Mucosa of stomach (tissue), 1 donor: ENCODE data around the gene RHOD.

Experiments
- H3K27me3 ChIP-seq: one replicate; pipeline ENCODE4 v1.7.0; 2013; ENCODE audit warnings: mild to moderate bottlenecking, low read length; ENCODE audit not compliant: control insufficient read depth, insufficient read depth
- H3K36me3 ChIP-seq: one replicate; pipeline ENCODE4 v1.7.0; 2013; ENCODE audit warnings: low read length; ENCODE audit not compliant: control insufficient read depth, insufficient read depth
- H3K4me1 ChIP-seq: one replicate; pipeline ENCODE4 v1.7.0; 2013; ENCODE audit warnings: mild to moderate bottlenecking, low read length; ENCODE audit not compliant: control insufficient read depth, insufficient read depth
- H3K4me3 ChIP-seq: one replicate; pipeline ENCODE4 v1.7.0; 2013; ENCODE audit warnings: low read length
- H3K9ac ChIP-seq: one replicate; pipeline ENCODE4 v1.7.0; 2013; ENCODE audit warnings: mild to moderate bottlenecking, low read length, moderate library complexity
- H3K9me3 ChIP-seq: one replicate; pipeline ENCODE4 v1.7.0; 2013; ENCODE audit warnings: mild to moderate bottlenecking, low read length, moderate library complexity; ENCODE audit not compliant: control insufficient read depth
- donor health status: Pancreatic carcinoma.

The RHOD gene

DNA sequence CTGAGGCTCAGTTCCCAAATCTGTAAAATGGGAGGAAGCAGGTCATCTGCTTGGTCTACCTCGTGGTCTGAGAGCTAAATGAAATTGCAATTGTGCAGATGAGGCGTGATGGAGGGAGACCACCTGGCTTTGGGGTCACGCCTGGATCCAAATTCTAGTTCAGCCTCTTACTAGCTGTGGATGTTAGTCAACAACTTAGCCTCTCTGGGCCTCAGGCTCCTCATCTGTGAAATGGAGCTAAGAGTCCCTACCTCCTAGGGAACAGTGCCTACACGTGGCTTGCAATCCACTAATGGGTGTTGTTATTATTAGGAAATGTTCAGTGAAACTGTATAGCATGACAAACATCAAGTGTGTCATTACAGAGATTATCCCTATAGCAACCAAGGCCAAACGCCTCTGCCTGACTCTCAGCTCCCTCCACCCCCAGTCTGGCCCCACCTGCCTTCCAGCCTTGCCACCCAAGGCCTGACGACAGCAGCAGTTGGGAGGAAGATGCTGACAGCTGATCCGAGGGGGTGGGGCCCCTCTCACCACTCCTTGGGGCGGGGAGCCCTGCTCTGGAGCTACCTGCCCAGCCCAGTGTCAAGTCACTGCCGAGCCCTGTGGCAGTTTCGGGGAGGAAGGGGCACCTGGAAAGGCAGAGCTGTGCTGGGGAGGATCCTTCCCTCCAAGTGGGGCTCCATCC lies 1.7 kb upstream of the RHOD start:
- Histone ChIP-seq H3K9me3 (no peaks in the 10 kb centered on the region), H3K4me1 (peaks cover 50% of the 10 kb centered on the region), H3K4me3 (no peak overlapping the region), H3K9ac (peak overlapping the region; percentile 69), H3K36me3 (no peaks in the 10 kb centered on the region), H3K27me3 (no peaks in the 10 kb centered on the region)

DNA sequence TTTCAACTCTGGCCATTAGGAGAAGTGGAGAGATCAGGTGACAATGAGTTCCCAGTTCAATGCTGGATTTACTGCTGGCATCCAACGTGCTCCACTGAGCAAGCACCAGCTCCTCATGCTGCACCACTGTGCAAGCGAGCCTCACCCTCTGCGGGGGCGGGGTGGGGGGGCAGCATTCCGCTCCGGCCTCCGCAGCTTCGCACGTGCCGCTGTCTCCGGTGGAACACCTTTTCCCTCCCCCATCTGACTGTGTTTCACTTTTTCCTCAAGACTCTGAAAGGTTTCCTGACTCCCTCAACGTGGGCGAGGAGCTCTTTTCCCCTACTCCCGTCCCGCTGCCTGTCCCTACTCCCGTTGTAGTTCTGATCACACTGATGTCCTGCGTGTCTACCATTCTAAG lies 835 bp upstream of the RHOD start:
- no peaks in the 10 kb centered on the region for H3K27me3 ChIP-seq
- H3K9ac ChIP-seq = peak overlapping the region; percentile 69
- no peaks in the 10 kb centered on the region for H3K9me3 ChIP-seq
- H3K4me1 ChIP-seq = peaks cover 50% of the 10 kb centered on the region
- H3K36me3 ChIP-seq = no peaks in the 10 kb centered on the region
- H3K4me3 ChIP-seq = peak overlapping the region; percentile 62

DNA sequence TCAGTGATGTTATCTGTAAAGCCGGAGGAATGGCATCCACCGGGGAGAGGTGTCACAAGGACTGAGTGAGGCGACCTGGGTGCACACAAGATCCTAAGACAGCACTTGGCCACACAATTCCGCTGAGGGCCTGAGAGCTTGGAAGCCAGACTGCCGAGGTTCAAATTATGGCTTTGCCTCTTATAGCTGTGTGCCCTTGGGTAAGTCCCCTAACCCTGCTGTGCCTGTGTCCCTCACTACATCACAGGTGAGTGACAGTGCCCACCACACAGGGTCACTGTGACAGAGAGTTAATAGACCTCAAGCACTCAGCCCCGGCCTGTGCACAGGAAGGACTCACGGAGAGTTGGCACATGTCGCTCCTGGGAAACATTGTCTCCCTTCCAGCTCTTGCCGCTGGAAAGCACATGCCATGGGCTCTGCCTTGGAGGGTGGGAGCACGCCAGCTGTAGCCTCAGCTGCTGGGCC lies 592 bp downstream of the RHOD start:
- peak overlapping the region; percentile 69 for H3K9ac ChIP-seq
- H3K4me1 ChIP-seq = peaks cover 52% of the 10 kb centered on the region
- H3K4me3 ChIP-seq = peak overlapping the region; percentile 62
- no peaks in the 10 kb centered on the region for H3K9me3 ChIP-seq
- H3K36me3 ChIP-seq = no peaks in the 10 kb centered on the region
- H3K27me3 ChIP-seq = no peaks in the 10 kb centered on the region

DNA sequence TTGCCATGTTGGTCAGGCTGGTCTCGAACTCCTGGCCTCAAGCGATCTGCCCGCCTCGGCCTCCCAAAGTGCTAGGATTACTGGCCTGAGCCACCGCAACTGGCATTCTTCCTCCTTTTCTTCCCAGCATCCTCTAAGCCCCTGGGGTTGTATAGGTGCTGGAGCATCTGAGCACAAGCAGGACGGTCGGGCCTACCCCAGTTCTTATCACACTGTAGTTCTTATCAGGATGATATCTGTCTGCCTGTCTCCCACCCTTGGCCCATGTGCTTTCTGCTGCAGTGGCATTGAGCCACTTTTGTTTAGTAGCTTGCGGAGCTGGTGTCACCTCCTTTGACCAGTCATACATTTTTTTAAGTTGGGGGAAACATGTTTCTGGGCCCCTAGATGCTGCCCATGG lies 1.9 kb downstream of the RHOD start:
- Histone ChIP-seq H3K4me1 (peaks cover 51% of the 10 kb centered on the region), H3K27me3 (no peaks in the 10 kb centered on the region), H3K9ac (no peak overlapping the region), H3K4me3 (no peak overlapping the region), H3K9me3 (no peaks in the 10 kb centered on the region), H3K36me3 (no peaks in the 10 kb centered on the region)

DNA sequence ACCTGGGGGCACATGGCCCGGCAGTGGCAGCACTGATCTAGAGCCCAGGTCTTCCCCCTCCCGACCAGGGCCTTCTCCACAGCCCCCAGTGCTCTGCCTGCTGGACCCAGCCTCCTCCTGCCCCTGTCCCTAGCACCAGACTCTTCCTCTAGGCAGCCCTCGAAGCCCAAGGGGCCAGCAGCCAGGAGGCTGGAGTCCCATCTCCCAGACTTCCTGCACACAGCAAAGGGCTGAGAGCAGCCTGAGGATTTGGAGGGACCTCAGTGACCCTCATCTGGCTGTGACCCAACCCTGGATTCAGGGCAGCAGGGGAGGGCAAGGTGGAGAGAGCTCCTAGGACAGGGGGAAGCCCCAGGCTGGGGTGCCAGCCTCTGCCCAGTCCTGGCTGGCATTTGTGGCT lies 3.0 kb downstream of the RHOD start:
- no peak overlapping the region for H3K4me3 ChIP-seq
- no peaks in the 10 kb centered on the region for H3K9me3 ChIP-seq
- H3K4me1 ChIP-seq = peaks cover 39% of the 10 kb centered on the region
- H3K27me3 ChIP-seq = no peaks in the 10 kb centered on the region
- H3K9ac ChIP-seq = no peak overlapping the region
- H3K36me3 ChIP-seq = no peaks in the 10 kb centered on the region

DNA sequence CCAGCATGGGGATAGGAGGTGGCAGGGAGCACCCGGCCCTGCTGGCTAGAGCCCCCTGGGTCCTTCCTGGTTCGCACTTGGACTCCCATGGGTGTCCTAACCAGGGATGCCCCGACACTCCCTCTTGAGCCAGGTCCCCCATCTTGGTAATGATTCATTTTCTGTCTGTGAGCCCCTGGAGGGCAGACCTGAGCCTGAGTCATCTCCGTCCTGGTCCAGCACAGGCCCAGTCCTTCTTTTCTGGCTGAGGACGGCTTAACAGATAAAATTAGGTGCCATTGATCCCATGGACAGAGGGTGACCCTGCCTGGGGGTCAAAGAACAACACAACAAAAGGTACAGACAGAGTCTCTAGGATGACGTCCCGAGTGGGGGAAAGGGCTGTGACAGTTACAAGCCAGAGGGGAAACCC lies 3.5 kb downstream of the RHOD start:
- Histone ChIP-seq H3K9me3 (no peaks in the 10 kb centered on the region), H3K4me1 (peaks cover 36% of the 10 kb centered on the region), H3K9ac (no peak overlapping the region), H3K27me3 (no peaks in the 10 kb centered on the region), H3K36me3 (no peaks in the 10 kb centered on the region), H3K4me3 (no peak overlapping the region)

DNA sequence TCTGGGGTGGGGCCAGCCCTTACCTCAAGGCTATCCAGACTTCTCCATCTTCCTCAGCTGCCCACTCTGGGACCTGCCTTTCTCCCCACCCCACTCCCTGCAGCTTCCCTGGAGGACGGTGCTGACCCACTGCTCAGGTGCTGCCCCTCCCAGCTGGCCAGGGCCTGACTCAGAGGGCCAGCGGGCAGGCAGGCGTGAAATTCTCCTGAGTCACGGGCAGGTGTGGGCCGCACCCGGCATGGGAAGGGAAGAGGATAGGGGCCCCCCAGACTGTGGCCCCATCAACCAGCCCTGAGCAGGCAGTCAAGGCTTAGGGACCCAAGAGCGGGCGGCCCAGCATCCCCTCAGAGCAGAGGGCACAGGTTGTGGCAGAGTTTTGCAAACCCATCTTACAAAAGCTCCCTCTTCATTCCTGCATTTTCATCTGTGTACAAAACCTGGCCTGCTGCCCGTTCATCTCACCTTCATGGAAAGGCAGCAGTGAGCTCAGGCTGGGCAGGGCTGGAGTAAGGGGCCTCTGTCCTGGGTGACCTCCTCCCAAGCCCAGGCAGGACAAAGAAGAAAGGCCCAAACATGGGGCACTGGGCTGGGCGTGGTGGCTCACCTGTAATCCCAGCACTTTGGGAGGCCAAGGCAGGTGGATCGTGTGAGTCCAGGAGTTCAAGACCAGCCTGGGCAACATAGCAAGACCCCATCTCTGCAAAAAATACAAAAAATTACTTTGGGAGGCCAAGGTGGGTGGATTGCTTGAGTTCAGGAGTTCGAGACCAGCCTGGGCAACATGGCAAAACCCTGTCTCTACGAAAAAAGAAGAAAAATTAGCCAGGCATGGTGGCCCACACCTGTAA lies 6.1 kb downstream of the RHOD start:
- Histone ChIP-seq H3K4me3 (no peak overlapping the region), H3K9ac (peak overlapping the region; percentile 15), H3K36me3 (no peaks in the 10 kb centered on the region), H3K9me3 (no peaks in the 10 kb centered on the region), H3K4me1 (peaks cover 14% of the 10 kb centered on the region), H3K27me3 (no peaks in the 10 kb centered on the region)

DNA sequence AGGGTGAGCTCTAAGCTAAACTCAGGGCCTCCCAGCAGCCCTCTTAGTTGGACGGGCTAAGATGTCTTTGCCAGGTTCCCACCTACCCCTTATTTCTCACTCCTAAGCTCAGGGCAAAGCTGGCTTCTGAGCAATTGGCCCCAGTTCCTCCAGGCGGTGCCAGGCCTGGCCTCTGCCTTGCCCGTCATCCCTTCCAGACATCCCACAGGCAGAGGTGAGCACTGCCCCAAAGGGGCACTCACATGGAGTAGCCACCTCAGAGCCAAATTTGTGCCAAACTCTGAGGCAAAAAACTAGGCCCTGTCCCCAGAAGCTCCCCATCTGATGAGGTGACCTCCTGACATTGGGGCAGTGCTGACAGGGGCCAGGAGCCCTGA lies 9.7 kb downstream of the RHOD start:
- Histone ChIP-seq H3K4me3 (no peak overlapping the region), H3K4me1 (peaks cover 14% of the 10 kb centered on the region), H3K36me3 (no peaks in the 10 kb centered on the region), H3K9me3 (no peaks in the 10 kb centered on the region), H3K27me3 (no peaks in the 10 kb centered on the region), H3K9ac (no peak overlapping the region)

DNA sequence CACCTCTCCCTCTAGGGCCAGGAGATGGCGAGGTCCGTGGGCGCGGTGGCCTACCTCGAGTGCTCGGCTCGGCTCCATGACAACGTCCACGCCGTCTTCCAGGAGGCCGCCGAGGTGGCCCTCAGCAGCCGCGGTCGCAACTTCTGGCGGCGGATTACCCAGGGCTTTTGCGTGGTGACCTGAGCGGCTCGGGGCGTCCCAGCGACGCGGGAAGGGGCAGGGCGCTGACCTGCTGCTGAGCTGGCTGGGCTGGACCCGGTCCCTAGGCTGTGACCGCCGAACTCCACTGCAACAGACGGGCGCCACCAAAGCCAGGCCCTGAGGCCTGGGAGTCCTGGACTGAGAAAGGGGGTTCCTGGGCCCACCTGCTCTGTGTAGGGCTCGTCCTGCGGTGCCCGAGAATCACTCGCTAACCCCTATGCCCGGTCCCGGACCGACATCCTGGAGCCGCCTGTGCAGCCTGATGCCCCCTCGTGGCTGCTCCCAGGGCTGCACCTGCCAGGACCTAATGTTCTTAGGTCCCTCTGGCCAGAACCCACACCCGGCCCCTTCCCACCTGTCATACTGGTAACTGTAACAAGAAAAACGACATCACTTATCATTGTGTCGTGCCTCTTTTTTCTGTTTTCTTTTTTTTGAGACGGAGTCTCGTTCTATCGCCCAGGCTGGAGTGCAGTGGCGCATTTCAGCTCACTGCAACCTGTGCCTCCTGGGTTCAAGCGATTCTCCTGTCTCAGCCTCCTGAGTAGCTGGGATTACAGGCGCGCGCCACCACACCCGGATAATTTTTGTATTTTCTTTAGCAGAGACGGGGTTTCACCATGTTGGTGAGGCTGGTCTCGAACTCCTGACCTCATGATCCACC lies 15.0 kb downstream of the RHOD start:
- Histone ChIP-seq H3K36me3 (no peaks in the 10 kb centered on the region), H3K4me3 (peak overlapping the region; percentile 4), H3K9me3 (no peaks in the 10 kb centered on the region), H3K9ac (peak overlapping the region; percentile 50), H3K4me1 (no peaks in the 10 kb centered on the region), H3K27me3 (no peaks in the 10 kb centered on the region)

DNA sequence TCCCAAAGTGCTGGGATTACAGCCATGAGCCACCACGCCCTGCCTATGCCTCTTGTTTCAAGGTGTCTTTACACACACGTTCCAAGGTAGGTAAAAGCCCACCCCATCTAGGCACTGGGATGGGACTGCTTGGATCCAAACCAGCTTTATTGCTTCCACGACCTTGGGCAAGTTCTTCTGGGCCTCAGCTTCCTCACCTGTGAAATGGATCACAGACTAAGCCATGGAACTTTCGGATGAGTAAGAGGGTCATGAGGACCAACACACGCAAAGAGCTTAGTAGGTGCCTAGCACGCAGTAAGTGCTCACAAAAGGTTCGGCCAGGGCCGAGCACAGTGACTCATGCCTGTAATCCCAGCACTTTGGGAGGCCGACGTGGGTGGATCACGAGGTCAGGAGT lies 15.6 kb downstream of the RHOD start:
- Histone ChIP-seq H3K4me1 (peaks cover 4% of the 10 kb centered on the region), H3K9me3 (no peaks in the 10 kb centered on the region), H3K27me3 (no peaks in the 10 kb centered on the region), H3K9ac (no peak overlapping the region), H3K36me3 (no peaks in the 10 kb centered on the region), H3K4me3 (no peak overlapping the region)

DNA sequence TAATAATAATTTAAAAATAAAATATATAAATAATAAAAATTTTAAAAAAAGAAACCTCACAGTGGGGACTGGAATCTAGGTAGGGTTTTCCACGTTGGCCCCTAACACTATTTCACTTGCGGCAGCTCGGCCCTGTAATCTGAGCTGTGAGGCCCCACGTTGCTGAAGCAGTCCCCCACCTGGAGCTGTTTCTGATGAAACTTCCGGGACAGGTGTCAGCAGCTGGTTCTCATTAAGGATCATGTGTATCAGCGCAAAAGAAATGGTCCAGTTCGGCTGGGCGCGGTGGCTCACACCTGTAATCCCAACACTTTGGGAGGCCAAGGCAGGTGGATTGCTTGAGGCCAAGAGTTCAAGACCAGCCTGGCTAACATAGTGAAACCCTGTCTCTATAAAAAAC lies 17.3 kb downstream of the RHOD start:
- Histone ChIP-seq H3K36me3 (no peaks in the 10 kb centered on the region), H3K4me1 (peaks cover 19% of the 10 kb centered on the region), H3K9ac (no peak overlapping the region), H3K4me3 (no peak overlapping the region), H3K27me3 (no peaks in the 10 kb centered on the region), H3K9me3 (no peaks in the 10 kb centered on the region)

DNA sequence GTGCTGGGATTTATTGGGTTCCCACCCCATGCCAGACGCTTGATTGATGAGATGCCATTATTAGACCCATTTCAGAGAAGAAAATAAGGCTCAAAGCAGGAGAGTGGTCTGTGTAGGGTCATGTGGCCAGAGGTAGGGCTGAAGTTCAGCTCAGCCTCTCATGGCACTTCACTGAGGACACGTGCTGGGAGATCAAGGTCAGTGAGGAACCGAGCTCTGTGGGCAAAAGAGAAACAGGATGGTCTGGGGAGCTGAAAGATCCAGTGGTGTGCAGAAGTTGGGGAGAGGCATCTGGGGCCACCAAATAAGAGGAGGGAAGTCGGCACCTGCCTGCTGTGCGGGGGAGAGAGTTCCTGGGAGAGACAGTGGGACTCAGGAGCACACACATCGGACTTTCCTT lies 19.6 kb downstream of the RHOD start:
- H3K4me1 ChIP-seq = peaks cover 23% of the 10 kb centered on the region
- H3K27me3 ChIP-seq = no peaks in the 10 kb centered on the region
- H3K9me3 ChIP-seq = no peaks in the 10 kb centered on the region
- H3K9ac ChIP-seq = no peak overlapping the region
- H3K36me3 ChIP-seq = no peaks in the 10 kb centered on the region
- H3K4me3 ChIP-seq = no peak overlapping the region
